DMS153 treated with DMSO at 0.1 percent for 48 hours (cell line): ENCODE measurements around the gene MRPS22.
"Not testable (repeated sequence)": the region's sequence is repeated elsewhere in the genome, so short reads cannot be mapped to it uniquely, and the experiment has no call there.

Experiments used
- DNase-seq: peaks from one replicate; lab custom pipeline; 2025; ENCODE audit not compliant: unreplicated experiment; lab: John Stamatoyannopoulos, UW

MRPS22 gene

DNA sequence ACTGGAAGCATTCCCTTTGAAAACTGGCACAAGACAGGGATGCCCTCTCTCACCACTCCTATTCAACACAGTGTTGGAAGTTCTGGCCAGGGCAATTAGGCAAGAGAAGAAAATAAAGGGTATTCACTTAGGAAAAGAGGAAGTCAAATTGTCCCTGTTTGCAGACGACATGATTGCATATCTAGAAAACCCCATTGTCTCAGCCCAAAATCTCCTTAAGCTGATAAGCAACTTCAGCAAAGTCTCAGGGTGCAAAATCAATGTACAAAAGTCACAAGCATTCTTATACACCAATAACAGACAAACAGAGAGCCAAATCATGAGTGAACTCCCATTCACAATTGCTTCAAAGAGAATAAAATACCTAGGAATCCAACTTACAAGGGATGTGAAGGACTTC, 9.1 kb upstream of the MRPS22 start:
- not testable (repeated sequence) for DNase-seq

DNA sequence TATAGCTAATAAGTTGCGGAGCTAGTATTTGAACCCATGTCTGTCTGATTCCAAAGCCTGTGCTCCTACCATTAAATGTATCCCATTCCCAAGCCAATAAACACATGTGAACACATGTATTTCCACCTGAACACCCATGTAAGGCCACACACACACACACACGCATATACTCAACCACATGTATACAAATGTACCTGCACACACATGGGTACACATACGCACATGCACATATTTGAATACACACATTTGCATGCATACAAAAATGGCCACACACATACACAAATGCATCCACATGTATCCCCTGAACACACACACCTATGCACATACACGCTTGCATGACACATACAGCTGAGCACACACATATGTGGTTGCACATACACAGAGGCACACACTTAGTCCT, 5.4 kb upstream of the MRPS22 start:
- DNase-seq, result no peak

DNA sequence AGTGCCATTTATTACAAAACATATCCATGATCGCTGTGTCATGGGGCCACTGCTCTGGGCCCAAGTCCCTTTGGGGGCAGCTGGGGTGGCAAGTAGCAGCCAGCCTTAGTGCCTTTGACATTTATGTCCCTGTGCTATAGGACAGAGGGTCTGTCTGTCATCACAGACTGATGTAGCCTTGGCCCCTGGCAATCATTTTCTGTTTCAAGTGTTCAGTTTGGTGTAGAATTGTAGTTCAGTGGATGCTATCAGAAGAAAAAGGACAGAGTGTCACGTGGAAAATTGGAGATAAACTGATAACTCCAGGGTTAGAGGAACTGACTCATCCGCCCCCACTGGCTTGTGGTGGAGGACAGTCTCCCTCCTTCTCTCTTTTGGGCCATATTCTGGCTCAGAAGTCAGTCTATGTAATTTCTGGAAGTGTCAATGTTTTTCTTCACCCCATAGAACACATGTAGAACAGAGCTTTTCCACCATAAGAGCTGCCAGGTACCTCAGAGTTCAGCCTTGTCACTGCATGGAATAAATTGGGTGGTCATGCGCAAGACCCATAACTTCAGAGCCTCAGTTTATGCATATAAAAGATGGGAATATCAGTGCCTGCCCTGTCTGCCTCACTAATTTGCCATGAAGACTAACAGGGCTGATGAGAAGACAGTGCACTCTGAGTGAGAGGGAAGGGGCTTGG, 4.5 kb upstream of the MRPS22 start:
- no peak for DNase-seq

DNA sequence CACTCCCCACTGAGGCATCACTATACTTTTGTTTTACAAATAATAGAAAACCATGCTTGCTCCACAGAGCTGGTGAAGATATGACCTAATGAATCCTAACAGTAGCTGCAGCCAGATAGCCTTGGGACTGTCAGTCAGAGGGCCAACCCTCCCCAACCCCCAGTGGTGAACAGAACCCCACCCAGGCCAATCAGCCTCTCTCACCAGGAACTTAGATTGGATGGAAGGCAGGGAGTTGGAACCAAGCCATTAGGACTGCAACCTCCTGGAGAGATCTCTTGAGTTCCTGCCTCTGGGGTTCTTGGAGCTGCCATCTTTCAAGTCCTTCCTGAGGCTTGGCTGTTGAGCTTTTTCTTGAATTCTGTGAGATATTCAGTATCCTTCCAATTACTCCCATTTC, 3.0 kb upstream of the MRPS22 start:
- no peak for DNase-seq

DNA sequence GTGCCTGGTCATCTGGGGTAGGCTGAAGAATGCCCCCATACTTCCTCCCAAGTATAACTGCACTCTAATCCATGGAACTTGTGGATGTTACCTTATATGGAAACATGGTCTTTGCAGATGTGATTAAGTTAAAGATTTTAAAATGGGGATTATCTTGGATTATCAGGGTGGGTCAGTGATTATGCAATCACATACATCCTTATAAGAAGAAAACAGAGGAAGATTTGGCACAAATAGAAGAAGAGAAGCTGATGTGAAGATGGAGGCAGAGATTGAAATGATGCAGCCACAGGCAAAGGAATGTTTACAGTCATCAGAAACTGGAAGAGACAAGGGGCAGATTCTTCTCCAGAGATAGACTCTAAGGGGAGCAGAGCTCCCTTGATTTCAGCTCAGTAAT, 1.8 kb upstream of the MRPS22 start:
- no peak for DNase-seq

DNA sequence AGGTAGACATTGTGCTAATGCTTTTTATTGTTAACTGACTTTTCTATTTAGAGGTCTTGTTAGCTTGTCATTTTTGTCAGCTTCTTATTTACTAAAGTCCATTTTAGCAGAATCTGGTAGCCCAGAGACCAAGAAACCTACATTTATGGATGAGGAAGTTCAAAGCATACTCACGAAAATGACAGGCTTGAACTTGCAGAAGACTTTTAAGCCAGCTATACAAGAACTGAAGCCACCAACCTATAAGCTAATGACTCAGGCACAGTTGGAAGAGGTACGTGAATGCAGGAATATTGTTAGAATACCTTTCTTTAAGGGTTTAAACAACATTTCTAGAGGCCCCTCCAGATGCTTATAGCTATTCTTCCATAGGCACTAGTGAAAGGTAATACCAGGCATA, 3.0 kb downstream of the MRPS22 start:
- no peak for DNase-seq

DNA sequence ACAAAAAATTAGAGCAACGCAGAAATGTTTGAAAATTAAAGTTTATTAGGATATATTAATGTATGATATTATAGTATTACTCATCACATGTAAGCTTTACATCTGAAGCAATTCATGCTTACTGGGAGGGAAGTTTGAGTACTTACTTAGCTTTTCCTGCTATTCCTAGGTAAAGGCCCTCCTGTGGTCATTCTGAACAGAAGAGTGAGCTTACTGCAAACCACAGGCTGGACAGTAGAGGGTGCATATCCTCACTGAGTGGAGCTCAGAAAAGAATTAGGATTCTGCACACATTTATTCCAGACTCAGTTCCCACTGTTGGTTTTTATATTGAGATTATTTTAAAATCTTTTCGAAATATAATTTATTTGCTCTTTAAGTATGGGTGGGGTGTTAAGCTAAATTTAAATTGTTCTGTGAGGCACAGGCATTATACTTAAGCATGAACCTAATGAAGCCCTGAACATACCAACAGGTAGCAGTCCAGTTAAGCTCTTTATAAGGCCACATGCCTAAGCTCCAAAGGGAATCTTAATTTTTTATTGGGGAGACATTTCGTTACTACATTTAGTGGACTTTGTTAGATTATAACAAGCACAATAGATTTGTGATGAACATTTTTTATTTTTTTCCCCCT, 10.2 kb downstream of the MRPS22 start:
- DNase-seq, result no peak

DNA sequence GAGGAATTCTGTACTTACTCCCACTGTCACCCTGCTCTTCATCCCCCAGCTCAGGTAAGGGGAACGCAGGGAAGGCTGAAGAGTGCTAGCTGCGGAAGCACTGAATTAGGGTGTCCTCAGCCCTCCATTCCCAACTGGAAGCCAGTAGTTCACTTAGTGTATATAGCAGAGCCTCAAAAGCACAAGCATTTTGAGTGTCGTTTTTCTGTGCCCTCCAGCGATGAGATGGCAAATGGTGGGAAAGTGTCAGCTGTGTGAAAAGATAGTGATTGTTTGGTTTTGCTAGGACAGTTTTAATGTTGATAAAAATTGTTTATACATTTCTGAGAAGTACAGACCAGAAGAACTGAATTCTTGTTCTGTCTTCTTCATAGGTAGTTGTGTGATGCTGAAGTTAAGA, 10.8 kb downstream of the MRPS22 start:
- DNase-seq, result no peak

DNA sequence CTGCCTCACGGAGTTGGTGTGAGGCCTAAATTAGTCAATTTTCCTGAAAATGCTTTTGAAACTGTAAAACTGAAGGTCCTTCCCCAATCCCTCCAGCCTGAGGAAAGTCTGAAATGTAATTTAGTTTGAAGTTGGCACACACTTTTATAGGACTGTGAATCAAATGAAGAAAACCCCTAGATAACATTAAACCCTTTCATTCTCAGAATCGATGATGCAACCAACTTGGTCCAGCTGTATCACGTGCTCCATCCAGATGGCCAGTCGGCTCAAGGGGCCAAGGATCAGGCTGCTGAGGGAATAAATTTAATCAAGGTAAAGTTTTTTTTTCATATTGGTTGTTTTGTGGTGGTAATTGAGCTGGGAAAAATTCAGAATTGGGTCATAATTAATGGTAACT, 11.7 kb downstream of the MRPS22 start:
- no peak for DNase-seq

DNA sequence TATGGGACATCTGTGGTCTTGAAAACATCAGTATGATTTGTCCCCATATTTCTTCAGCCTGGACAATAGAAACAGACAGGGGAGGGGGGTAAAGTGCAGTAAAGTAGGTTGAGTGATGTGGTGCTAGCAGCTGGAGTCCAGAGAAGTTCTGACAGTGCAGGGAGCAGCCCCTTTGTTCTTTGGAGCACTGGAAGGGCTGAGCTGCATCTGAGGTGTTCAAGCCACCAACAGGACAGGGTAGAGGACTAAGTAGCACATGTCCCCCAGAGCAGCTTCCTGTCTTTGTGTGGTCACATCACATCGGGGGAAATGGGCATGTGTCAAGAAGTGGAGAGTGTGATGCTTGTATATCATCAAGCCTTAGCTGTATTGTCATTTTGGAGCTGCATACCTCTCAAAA, 12.1 kb downstream of the MRPS22 start:
- no peak for DNase-seq

DNA sequence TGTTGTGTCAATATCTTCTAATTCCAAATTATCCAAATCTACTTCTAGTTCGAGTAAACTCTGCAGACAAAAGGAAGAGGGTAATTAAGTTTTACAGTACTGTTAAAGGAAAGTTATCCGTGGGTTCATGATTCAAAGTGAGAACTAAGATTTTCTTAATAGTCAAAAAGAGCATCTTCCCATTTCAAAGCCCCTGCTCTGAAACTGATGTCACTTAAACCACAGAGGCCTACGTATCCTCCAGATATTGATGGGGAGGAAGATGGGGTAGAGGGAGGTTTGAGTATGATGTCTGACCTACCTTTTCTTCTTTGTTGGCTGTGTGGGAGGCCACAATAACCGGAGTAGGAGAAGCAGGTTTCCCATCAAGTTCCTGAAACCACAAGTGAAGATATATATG, 14.1 kb downstream of the MRPS22 start:
- no peak for DNase-seq

DNA sequence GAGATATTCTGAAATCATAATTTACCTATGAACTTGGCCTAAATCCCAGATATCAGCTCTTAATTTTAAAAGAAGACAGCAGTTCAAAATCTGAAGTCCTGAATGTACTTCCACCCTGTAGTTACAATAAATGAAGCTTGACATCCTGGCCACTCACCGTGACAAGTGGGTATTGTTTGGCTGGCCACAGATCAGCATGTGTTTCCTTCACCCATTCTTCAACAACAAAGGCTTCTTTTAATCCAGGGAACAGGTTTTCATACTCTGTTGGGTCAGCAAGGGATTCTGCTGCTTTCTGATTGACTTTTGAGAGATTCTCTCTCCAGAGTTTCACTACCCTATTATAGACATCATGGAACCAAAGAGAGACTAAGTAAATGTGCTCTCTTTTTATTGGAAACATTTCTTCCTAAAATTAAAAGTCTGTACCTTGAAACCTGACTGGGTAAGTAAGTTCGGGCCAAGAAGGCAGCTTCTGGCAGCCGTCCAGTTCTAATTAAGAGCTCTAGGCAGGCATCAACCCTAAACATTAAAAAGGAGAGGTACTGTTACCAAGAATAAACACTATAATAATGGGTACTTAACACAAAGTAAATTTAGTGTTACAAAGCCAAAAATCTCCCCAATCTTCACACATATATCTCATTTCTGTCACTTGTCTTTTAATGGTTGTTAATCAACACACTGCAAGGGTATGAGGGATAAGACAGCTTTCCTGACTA, 15.2 kb downstream of the MRPS22 start:
- no peak for DNase-seq

DNA sequence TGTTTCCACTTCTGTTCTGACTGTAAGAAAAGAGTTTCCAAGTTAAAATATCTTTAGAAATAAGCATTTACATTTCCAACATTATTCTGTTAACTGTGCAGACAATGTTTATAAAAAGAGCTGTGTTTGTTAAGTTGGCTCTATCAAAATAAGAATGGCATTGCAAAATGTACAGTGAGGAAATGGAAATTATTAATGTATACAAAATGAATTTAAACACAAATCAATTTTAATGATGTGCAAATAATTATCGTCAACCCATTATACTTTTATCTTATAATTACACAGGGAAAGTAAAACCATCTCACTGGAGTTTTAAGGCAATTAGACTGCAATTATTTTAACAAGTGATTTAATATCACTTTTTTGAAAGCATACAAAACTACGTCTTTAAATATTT, 17.5 kb downstream of the MRPS22 start:
- no peak for DNase-seq

DNA sequence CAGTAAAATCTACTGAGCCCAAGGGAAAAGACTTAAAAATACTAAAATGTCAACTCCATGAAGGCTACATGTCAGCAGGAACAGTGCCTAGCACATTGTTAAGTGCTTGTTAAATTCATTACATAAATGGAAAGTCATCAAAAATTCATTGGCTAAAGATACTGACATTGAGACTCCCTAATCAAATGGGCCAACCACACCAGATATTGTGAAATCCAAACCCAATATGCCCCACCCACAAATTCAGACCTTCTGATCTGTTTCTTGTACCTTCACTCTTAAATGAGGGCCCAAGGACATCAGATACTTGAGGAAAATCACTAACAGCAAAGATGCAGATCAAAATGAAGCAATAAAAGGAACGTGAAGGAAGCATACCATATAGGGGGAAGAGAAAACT, 20.7 kb downstream of the MRPS22 start:
- DNase-seq, result no peak

DNA sequence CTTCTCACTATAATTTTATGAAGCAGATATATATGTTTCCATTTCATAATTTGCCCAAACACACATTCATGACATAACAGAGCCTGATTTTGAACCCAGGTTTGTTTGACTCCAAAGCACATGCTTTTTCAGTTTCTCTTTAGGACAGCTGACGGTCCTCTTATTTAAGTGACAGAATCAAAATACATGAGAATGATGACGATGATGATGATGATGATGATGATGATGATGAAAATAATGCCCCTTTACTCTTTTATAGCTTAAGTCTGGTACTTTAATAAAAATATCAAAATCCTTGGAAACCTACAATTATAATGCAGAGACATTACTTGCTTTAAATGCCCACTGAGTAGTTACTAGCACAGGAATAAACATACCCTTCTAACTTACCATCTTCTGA, 30.3 kb downstream of the MRPS22 start:
- no peak for DNase-seq

DNA sequence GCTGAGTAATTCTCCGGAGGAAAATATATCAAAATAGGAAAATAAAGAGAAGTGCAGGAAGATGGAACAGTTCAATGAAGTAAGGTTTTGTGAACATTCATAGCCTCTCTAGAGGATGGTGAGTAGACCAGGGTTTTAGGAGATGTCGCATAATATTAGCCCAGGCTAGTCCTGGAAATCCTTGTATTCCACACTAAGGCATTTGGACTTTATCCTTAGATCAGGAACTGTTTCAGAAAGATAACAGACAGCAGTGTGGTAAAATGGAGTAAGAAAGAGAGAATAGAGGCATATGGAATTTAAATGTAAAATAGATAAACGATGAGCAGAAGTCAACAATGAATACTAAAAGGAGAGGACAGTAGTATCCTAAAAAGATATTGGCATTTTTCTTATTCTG, 33.6 kb downstream of the MRPS22 start:
- DNase-seq, result no peak

DNA sequence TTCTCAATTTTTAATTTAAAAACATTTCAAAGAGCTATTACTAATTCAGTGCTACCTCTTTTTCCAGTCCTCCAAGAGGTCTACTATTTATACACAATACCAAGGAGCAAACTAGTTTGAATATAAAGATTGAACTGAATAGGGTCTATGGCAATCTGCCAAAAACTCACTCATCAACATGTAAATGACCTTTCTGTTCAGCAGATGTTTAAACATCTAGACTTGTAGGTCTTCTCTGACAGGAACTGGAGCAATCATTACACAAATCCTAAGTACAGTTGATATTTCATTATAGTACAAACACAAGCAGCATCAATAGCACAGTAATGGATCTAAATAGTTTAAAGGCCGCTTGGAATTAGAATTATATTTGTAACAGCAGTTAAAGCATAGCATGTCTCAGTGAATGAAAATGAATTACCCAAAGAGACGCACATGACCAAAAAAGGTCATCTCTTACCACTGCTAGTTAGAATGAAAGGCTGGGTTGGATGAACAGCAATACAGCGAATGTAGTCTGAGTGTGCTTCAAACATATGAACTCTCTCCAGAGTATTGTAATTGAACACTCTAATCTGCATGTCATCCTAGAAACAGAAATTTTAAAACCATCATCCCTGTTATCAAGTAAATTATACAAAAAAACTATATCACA, 34.9 kb downstream of the MRPS22 start:
- peak; percentile 89 for DNase-seq

DNA sequence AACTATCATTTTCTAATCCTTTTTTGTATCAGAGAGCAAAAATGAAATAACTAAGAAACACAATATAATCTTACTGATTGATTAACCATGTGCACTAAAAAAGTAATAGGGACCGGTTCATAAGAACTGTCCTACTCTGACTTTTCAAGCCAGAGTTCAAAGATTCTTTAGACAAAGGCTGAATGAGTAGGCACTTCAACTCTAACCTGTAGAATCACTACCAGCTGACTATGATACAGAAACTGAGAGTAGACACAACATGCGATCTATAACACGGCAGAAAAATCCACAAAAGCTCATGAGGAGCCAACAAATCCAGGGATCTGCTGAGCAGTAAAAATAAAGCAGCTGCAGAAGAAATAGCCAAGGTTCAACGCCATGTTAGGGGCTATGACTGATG, 36.8 kb downstream of the MRPS22 start:
- DNase-seq, result no peak

DNA sequence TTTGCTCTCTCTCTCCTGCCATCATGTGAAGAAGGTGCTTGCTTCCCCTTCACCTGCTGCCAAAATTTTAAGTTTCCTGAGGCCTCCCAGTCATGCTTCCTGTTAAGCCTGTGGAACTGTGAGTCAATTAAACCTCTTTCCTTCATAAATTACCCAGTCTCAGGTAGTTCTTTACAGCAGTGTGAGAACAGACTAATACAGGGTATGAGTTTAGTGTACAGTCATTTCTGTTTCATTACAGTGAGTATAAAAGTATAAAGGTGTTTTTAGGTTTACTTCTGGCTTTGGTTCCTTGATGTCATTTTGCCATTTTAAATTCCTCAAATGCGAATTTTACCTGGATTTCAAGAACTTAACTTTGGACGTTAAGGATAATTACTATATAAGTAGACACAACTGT, 38.5 kb downstream of the MRPS22 start:
- not testable (repeated sequence) for DNase-seq

DNA sequence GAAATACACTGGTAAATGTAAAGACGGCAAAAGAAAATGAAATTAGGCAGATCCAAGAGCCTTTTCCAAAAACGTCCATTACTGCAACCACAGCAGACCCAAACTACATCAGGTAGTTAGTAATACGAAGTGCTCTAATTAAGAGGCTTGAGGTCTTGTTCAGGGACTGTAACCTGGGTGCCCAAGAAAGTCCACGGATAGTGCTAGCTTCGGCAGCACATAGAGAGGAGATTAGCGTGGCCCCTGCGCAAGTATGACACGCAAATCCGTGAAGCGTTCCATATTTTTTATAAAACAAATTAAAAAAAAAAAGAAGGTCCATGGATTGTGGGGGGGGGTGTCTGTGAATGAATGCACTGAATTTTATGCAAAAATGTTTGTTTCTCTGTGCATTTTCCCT, 44.3 kb downstream of the MRPS22 start:
- no peak for DNase-seq

DNA sequence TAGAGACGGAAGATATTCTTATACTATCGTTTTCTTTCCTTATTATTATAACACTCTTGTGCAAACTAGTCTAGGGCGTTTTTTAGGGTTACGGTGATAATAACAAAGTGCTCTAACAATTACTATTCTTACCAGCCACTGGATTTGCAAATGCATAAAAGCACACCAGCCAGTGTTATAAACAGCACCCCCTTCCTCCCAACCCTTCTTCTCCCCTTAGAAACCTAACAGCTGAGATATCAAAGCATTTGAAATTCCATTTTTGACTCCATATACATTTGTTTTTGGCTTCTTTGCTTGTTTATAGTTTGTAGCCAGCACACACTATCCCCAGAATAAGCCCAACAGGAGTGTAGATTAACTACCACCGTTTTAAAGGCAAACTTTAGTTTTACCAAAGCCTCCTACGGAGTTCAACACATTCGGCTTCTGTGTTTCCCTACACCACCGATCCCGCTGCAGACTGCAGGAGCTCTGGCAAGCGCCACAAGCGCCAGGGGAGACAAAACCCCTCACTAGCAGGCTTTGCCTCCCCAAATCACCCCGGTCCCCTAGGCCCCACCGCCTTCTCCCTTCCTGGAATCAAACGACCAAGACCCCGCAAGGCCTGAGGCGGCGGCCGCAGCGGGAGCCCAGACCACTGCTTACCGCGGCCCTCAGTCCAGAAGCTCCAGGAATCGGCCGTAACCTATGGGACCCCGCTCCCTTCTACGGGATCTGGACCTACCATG, 45.2 kb downstream of the MRPS22 start:
- DNase-seq, result no peak
